ENCODE data around the gene MAD1L1. TPM values are rescaled to one million over a fixed set of nuclear protein-coding genes. Genes with fewer than 3 reads are reported as not detected.

MAD1L1 gene
- total RNA-seq, 2 experiments from 2014 or later: 40.0 to 44.7 TPM

DNA sequence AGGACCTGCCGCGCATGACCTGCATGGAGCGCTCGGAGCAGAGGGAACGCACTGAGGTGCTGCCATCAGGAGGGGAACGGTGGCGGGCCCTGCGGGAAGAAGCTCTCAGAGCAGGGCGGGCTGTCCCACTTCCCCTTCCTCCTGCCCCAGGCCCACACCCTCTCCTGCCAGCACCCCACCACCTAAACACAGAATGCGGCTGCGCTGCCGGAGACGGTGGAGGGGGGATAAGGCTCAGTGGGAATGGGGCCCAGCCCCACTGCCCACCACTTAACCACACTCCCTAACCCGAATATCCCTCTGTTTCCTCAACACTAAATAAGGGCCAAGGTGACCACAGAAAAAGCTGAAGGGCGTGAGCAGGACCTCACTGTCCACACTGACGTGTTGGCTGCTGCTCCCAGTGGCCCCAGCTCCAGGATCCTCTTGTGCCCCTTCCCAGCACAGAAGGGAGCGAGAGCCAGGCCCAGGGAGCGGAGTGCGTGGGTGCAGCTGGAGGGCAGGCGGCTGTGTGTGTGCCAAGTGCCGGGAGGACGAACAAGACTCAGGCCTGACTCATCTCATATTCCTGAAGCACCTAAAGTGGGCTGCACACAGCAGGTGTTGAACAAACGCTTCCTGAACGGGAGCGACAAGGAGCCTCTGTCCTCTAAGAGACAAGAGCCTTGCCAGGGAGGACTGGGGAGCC is 116.8 kb downstream of the MAD1L1 start:
- H3K4me3 Mint-ChIP-seq: no peak overlapping the region
- ChIA-PET CTCF (no interaction called here), POLR2A (interaction anchor here (0.5 kb wide), 1 partner anchor 74 kb away, joined by 3 read pairs; no protein-coding TSS in a partner anchor)
- H3K9me3 Mint-ChIP-seq: no peaks in the 10 kb centered on the region
- DNase-seq (no peak), ATAC-seq (no peak)
- no peaks in the 10 kb centered on the region for H3K27me3 Mint-ChIP-seq
- TF ChIP-seq, protein P1, sequence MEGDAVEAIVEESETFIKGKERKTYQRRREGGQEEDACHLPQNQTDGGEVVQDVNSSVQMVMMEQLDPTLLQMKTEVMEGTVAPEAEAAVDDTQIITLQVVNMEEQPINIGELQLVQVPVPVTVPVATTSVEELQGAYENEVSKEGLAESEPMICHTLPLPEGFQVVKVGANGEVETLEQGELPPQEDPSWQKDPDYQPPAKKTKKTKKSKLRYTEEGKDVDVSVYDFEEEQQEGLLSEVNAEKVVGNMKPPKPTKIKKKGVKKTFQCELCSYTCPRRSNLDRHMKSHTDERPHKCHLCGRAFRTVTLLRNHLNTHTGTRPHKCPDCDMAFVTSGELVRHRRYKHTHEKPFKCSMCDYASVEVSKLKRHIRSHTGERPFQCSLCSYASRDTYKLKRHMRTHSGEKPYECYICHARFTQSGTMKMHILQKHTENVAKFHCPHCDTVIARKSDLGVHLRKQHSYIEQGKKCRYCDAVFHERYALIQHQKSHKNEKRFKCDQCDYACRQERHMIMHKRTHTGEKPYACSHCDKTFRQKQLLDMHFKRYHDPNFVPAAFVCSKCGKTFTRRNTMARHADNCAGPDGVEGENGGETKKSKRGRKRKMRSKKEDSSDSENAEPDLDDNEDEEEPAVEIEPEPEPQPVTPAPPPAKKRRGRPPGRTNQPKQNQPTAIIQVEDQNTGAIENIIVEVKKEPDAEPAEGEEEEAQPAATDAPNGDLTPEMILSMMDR (IDR thresholded peaks at IDR 0.05): no peak
- H3K4me1 Mint-ChIP-seq (ENCODE audit: low read depth): peaks cover 62% of the 10 kb centered on the region
- intact Hi-C loops (cut with micrococcal nuclease): no loop called here
- peaks cover 4% of the 10 kb centered on the region for H3K36me3 Mint-ChIP-seq (ENCODE audit: low read depth)
- no peak overlapping the region for H3K27ac Mint-ChIP-seq

DNA sequence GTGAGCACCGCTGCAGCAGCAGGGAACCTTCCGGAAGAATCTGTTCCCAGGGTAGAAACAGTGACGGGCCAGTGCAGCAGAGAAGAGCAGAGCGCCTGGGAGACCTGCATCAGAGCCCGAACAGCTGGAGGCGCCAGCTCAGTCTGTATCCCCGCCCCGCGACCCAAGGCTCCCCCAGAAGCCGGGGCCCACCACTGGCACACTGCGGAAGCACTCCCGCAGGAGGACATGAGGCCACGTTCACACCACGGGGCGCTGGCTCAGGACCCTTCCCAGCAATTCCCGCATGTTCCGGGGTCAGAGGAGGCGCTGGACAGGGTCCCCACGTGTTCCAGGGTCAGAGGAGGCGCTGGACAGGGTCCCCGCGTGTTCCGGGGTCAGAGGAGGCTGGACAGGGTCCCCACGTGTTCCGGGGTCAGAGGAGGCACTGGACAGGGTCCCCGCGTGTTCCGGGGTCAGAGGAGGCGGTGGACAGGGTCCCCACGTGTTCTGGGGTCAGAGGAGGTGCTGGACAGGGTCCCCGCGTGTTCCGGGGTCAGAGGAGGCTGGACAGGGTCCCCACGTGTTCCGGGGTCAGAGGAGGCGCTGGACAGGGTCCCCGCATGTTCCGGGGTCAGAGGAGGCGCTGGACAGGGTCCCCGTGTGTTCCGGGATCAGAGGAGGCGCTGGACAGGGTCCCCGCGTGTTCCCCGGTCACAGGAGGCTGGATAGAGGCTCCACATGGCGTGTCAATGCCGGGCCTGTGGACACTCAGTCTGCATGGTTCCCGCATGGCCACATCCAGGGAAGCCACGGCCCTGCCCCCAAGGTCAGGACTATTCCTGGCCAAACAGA is 117.6 kb downstream of the MAD1L1 start:
- peaks cover 63% of the 10 kb centered on the region for H3K4me1 Mint-ChIP-seq (ENCODE audit: low read depth)
- ChIA-PET CTCF (no interaction called here), POLR2A (no interaction called here)
- ATAC-seq (no peak), DNase-seq (no peak)
- H3K27me3 Mint-ChIP-seq: no peaks in the 10 kb centered on the region
- TF ChIP-seq, protein P1 (IDR thresholded peaks at IDR 0.05): no peak
- H3K4me3 Mint-ChIP-seq: no peak overlapping the region
- H3K27ac Mint-ChIP-seq: no peak overlapping the region
- intact Hi-C loops (cut with micrococcal nuclease): no loop called here
- peaks cover 5% of the 10 kb centered on the region for H3K36me3 Mint-ChIP-seq (ENCODE audit: low read depth)
- no peaks in the 10 kb centered on the region for H3K9me3 Mint-ChIP-seq

DNA sequence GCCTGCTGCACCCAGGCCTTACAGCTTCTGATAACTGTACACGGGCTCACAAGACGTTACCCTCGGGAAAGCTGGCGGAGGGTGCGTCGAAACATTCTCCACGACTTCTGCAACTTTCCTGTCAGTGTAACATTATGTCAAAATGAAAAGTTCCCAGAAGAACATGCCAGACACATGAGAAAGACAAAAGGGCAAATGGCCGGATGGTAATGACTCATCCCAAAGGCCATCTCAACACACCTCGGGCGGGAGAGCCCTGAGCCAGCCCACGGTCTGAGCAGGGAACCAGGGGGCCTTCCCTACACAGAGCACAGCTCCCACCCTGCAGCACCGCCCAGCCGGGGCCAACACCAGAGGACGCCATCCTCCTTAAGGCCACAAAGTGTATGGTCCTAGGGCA is 118.7 kb downstream of the MAD1L1 start:
- TF ChIP-seq, protein P1 (IDR thresholded peaks at IDR 0.05): no peak
- CTCF ChIA-PET: interaction anchor here (0.9 kb wide), 1 partner anchor 14 kb away, joined by 3 read pairs; no protein-coding TSS in a partner anchor
- Mint-ChIP-seq H3K27me3 (no peaks in the 10 kb centered on the region), H3K4me3 (no peak overlapping the region), H3K27ac (no peak overlapping the region), H3K4me1 (ENCODE audit: low read depth) (peaks cover 59% of the 10 kb centered on the region), H3K36me3 (ENCODE audit: low read depth) (peaks cover 7% of the 10 kb centered on the region), H3K9me3 (no peaks in the 10 kb centered on the region)
- ATAC-seq (no peak), DNase-seq (no peak)
- intact Hi-C loops (cut with micrococcal nuclease): no loop called here
- POLR2A ChIA-PET: no interaction called here

DNA sequence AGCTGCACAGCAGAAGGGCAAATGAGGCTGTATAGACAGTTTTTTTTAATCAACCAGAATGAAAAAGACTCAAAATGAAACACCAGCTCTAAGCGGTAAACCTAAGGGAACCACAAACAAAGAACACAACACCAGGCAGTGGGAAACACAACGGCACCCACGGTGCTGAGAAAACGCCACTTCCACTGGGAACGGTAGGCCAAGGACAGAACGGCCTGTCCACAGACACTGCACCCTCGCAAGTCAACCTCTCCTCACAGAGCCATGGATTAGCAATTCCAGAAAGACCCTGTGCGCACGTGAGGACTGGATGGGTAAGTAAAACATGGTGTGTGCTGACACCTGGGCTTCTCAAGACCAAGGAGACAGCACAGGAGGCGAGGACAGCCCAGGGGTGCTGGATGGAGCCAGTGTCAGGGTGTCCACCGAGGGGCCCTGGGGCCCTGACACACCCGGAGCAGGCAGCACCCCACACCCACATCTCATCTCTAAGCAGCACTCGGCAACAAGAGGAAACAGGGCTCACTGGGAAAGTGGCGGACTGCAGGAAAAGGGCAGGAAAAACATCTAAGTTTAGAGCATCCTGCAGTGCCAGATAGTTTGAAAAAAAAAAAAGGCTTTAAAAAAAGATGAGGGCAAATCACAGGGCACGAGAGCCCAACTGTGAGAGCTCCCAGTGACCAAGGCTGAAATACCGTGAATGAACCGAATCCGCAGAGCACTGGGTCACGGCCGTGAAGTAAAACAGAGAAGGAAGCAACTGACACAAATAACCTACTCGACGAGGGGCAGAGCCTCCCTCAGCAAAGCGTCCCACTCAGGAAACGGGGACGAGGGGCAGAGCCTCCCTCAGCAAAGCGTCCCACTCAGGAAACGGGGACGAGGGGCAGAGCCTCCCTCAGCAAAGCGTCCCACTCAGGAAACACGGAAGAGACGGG is 120.2 kb downstream of the MAD1L1 start:
- no peaks in the 10 kb centered on the region for H3K27me3 Mint-ChIP-seq
- ATAC-seq (peak; percentile 21), DNase-seq (no peak)
- intact Hi-C loops (cut with micrococcal nuclease): no loop called here
- H3K4me1 Mint-ChIP-seq (ENCODE audit: low read depth): peaks cover 55% of the 10 kb centered on the region
- H3K4me3 Mint-ChIP-seq: peak overlapping the region; percentile 33
- H3K9me3 Mint-ChIP-seq: no peaks in the 10 kb centered on the region
- H3K27ac Mint-ChIP-seq: peak overlapping the region; percentile 53
- POLR2A ChIA-PET: interaction anchor here (0.9 to 1.0 kb wide), 2 partner anchors 40 to 119 kb away, joined by 3 to 4 read pairs; no protein-coding TSS in a partner anchor
- peaks cover 7% of the 10 kb centered on the region for H3K36me3 Mint-ChIP-seq (ENCODE audit: low read depth)
- TF ChIP-seq, protein P1 (IDR thresholded peaks at IDR 0.05): no peak
- CTCF ChIA-PET: no interaction called here

Data from activated CD8-positive, alpha-beta T cell treated with anti-CD3 and anti-CD28 coated beads for 36 hours (primary cell).